Subcutaneous adipose tissue (tissue), 4 donors: Measurements from ENCODE around the gene CNTNAP2. TPM values are rescaled to one million over a fixed set of nuclear protein-coding genes. Genes with fewer than 3 reads are reported as not detected.

Source experiments
- CTCF ChIP-seq: fragments of 450-650 bp; IDR thresholded peaks from one replicate; pipeline ENCODE4 v1.5.1; 2016; ENCODE audit warnings: low read depth, mild to moderate bottlenecking, control low read depth, antibody characterized with exemption, moderate library complexity
- total RNA-seq, 4 donors: library from RNA; depleted of rRNA; stranded (reverse); fragments of >200 nt; gene quantifications; one replicate each; pipeline ENCODE4 v1.1.0, GENCODE V29; 2016

Gene CNTNAP2
- total RNA-seq, 4 donors from 2014 or later: not detected

GRCh38 chr7:146894927-146895326 lies 778.3 kb downstream of the CNTNAP2 start:
- no peak for TF ChIP-seq CTCF

DNA sequence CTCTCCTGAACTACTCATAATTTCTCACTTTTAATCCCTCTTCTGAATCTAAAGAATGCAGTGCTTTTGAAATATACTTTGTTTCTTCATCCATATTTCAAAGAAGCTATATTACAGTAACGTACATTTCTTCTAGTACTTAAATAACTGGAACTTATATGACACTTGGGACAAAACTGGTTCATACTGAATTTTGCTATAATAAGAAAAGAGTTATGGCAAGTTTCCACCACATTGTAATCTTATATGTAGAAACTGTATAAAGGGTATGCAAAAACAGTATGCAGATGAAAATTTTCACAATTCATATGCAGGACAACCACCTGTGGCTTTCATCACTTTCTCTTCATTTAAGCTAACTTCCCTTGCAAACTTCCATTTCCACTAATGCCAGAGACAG lies 785.7 kb downstream of the CNTNAP2 start:
- TF ChIP-seq CTCF: no peak

- TF ChIP-seq CTCF: no peak
Observed at GRCh38 chr7:146902728-146903127, 786.1 kb downstream of the CNTNAP2 start.

DNA sequence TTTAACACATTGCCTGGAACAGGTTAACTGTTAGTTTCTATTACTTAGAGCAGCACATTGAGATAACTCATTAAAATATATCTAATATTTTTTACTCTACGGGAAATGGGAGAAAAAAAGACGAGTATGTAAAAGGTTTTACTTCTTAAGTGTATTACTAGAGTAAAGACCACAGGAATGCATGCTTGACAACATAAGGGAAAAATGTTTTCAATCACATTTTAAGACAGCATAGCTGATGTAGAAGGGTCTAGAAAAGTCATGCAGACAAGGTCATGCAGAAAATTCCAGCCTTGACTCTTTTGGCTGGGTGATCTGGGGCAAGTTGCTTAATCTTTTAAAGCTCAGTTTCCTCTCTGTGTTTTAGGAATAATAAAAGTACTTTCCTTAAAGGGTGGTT lies 806.2 kb downstream of the CNTNAP2 start:
- TF ChIP-seq CTCF: no peak

DNA sequence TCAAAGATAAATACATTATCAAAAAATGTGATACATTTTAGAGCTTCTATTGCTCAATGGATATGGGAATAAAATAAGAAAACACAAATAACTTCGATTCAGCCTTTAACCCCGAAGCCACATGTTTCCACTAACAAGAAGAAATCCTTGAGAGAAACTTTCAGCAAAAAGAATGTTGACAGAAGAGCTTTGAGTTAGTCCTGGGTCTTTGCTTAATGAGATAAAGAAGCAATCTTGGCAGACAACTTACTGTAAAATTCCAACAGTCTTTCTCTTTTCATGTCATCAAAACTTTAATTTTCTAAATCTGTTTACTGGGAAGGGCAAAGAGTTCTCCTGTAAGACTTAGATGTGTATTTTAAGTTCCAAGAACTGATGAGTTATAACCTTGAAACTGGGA lies 810.2 kb downstream of the CNTNAP2 start:
- no peak for TF ChIP-seq CTCF

DNA sequence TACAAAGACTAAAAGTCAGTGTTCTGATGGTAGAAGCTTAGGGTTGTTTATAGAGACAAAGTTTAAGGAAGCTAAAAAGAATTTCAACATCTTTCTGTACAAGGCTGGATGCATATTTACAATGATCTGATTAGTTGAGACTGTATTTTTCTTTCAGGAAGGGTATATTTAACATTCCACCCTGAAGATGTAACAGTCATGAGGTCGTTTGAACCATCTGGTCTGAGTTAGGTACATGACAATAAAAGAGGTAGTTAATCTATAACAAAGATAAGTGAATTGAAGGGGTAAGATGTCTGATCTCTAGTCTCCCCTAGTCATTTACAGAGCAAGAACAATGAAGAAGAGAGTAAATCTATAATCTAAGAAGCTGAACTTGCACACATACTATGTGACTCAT lies 821.2 kb downstream of the CNTNAP2 start:
- no peak for TF ChIP-seq CTCF

- TF ChIP-seq CTCF: no peak
Observed at GRCh38 chr7:146943483-146943882, 826.9 kb downstream of the CNTNAP2 start.
